K562 (cell line): ENCODE measurements around the gene PEX5L.

Experiments
- CEBPG ChIP-seq, 3 experiments: fragments of 200-800 bp in 1 of 3; sonication (Bioruptor generic) in 1 of 3; sonication (generic) in 1 of 3; formaldehyde crosslinking in 1 of 3; IDR thresholded peaks in 2 of 3; conservative IDR thresholded peaks in 1 of 3; 2 replicates each; pipeline versions ENCODE4 v1.6.1 to v1.8.0; 2016 to 2022; ENCODE audit warnings: missing compliant biosample characterization in 2 of 3, missing genetic modification characterization in 2 of 3, mild to moderate bottlenecking in 1 of 3, missing genetic modification reagents in 1 of 3
- POLR2H ChIP-seq: IDR thresholded peaks from 2 replicates; pipeline ENCODE4 v1.6.1; 2016; ENCODE audit warnings: missing genetic modification characterization, low read depth, mild to moderate bottlenecking, control low read depth, missing compliant biosample characterization, moderate library complexity
- RFX5 ChIP-seq: IDR thresholded peaks from 2 replicates; pipeline ENCODE4 v1.6.1; 2011; ENCODE audit warnings: low read depth, mild to moderate bottlenecking, improper control_type of control experiment, low read length
- YY1 ChIP-seq, 3 experiments: IDR thresholded peaks; 2 replicates each; pipeline ENCODE4 v1.6.1; 2011; ENCODE audit warnings: low read length in 2 of 3, mild to moderate bottlenecking in 2 of 3, moderate library complexity in 2 of 3, borderline replicate concordance in 1 of 3, control low read depth in 1 of 3, low read depth in 1 of 3; ENCODE audit not compliant: insufficient read depth in 3 of 3, insufficient replicate concordance in 2 of 3, control insufficient read depth in 1 of 3, insufficient read length in 1 of 3; ENCODE audit errors: extremely low read depth in 1 of 3
- ZFP36 ChIP-seq: fragments of 150-350 bp; IDR thresholded peaks from 2 replicates; pipeline ENCODE4 v1.6.1; 2018; ENCODE audit warnings: low read length, low read depth; ENCODE audit not compliant: partially characterized antibody
- ZNF23 ChIP-seq: fragments of 250-450 bp; sonication (Bioruptor Pico); IDR thresholded peaks from 2 replicates; pipeline ENCODE4 v1.4.0; 2020; ENCODE audit warnings: mild to moderate bottlenecking
- ZNF707 ChIP-seq: fragments of 250-450 bp; sonication (Bioruptor Pico); conservative IDR thresholded peaks from 2 replicates; pipeline ENCODE4 v1.8.0; 2022; ENCODE audit warnings: inconsistent platforms, mild to moderate bottlenecking, moderate library complexity
- TF ChIP-seq, protein P1 (sequence below): sonication (generic); formaldehyde crosslinking; IDR thresholded peaks from 2 replicates; pipeline ENCODE4 v1.8.1; 2022; ENCODE audit warnings: missing genetic modification reagents
- TF ChIP-seq, protein P2 (sequence below): sonication (generic); formaldehyde crosslinking; IDR thresholded peaks from 2 replicates; pipeline ENCODE4 v1.9.0; 2022; ENCODE audit warnings: mild to moderate bottlenecking, missing genetic modification reagents
- TF ChIP-seq, protein P3 (sequence below), 3 experiments: IDR thresholded peaks in 2 of 3; conservative IDR thresholded peaks in 1 of 3; 2 replicates each; pipeline ENCODE4 v1.5.1; 2011 to 2012; ENCODE audit warnings: low read length in 3 of 3, mild to moderate bottlenecking in 3 of 3, control low read depth in 2 of 3, improper control_type of control experiment in 1 of 3, inconsistent platforms in 1 of 3, low read depth in 1 of 3, mixed read lengths in 1 of 3, moderate library complexity in 1 of 3; ENCODE audit not compliant: insufficient read depth in 2 of 3
- TF ChIP-seq, protein P4 (sequence below), 2 experiments: fragments of 450-650 bp; formaldehyde crosslinking in 1 of 2; IDR thresholded peaks; 2 replicates each; pipeline versions ENCODE4 v1.4.0 to v1.6.1; 2014 to 2020; ENCODE audit warnings: mild to moderate bottlenecking in 2 of 2, borderline replicate concordance in 1 of 2, low read depth in 1 of 2
- TF ChIP-seq, protein P5 (sequence below): sonication (generic); formaldehyde crosslinking; IDR thresholded peaks from 2 replicates; pipeline ENCODE4 v1.8.0; 2022; ENCODE audit warnings: mild to moderate bottlenecking, low read depth, missing genetic modification reagents

DNA sequence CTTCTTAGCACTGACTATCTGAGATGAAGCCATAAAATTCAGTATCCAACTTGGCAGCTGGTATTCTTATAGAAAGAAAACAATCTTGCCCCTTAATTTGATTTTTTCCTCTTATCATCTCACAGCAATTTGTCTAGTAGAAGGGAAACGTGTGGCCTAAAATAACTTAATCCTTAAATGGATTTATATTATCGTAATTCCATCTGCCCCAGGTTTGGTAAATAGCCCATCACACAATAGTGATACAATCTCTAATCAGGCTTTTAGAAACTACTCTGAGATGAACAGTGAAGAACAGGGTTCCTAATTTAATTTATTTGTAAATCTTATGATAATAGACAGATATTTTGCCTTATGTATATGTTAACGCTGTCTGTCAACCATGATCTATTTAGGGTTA is 24.8 kb downstream of the PEX5L start:
- TF ChIP-seq RFX5 (no peak), ZNF23 (CRISPR knock-in tag) (no peak), POLR2H (tag) (no peak), CEBPG (CRISPR knock-in tag; IDR thresholded peaks at IDR 0.05) (no peak), CEBPG (tag; conservative IDR thresholded peaks at IDR 0.05 in 1 of 2, IDR thresholded peaks at IDR 0.05 in 1 of 2) (no peak), ZFP36 (no peak), YY1 (IDR thresholded peaks at IDR 0.05; ENCODE audit: borderline replicate concordance in 1 of 3, control insufficient read depth in 1 of 3, extremely low read depth in 1 of 3, insufficient read depth in 3 of 3, insufficient read length in 1 of 3, insufficient replicate concordance in 2 of 3, low read depth in 1 of 3, low read length in 2 of 3) (no peak), ZNF707 (CRISPR knock-in tag) (no peak)
- TF ChIP-seq, protein P1, sequence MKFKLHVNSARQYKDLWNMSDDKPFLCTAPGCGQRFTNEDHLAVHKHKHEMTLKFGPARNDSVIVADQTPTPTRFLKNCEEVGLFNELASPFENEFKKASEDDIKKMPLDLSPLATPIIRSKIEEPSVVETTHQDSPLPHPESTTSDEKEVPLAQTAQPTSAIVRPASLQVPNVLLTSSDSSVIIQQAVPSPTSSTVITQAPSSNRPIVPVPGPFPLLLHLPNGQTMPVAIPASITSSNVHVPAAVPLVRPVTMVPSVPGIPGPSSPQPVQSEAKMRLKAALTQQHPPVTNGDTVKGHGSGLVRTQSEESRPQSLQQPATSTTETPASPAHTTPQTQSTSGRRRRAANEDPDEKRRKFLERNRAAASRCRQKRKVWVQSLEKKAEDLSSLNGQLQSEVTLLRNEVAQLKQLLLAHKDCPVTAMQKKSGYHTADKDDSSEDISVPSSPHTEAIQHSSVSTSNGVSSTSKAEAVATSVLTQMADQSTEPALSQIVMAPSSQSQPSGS (CRISPR knock-in tag), result no peak
- TF ChIP-seq, protein P2, sequence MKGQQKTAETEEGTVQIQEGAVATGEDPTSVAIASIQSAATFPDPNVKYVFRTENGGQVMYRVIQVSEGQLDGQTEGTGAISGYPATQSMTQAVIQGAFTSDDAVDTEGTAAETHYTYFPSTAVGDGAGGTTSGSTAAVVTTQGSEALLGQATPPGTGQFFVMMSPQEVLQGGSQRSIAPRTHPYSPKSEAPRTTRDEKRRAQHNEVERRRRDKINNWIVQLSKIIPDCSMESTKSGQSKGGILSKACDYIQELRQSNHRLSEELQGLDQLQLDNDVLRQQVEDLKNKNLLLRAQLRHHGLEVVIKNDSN (CRISPR knock-in tag), result no peak
- TF ChIP-seq, protein P3, sequence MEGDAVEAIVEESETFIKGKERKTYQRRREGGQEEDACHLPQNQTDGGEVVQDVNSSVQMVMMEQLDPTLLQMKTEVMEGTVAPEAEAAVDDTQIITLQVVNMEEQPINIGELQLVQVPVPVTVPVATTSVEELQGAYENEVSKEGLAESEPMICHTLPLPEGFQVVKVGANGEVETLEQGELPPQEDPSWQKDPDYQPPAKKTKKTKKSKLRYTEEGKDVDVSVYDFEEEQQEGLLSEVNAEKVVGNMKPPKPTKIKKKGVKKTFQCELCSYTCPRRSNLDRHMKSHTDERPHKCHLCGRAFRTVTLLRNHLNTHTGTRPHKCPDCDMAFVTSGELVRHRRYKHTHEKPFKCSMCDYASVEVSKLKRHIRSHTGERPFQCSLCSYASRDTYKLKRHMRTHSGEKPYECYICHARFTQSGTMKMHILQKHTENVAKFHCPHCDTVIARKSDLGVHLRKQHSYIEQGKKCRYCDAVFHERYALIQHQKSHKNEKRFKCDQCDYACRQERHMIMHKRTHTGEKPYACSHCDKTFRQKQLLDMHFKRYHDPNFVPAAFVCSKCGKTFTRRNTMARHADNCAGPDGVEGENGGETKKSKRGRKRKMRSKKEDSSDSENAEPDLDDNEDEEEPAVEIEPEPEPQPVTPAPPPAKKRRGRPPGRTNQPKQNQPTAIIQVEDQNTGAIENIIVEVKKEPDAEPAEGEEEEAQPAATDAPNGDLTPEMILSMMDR (IDR thresholded peaks at IDR 0.05 in 2 of 3, conservative IDR thresholded peaks at IDR 0.05 in 1 of 3; ENCODE audit: insufficient read depth in 2 of 3, low read depth in 1 of 3, low read length in 3 of 3), result no peak
- TF ChIP-seq, protein P4, sequence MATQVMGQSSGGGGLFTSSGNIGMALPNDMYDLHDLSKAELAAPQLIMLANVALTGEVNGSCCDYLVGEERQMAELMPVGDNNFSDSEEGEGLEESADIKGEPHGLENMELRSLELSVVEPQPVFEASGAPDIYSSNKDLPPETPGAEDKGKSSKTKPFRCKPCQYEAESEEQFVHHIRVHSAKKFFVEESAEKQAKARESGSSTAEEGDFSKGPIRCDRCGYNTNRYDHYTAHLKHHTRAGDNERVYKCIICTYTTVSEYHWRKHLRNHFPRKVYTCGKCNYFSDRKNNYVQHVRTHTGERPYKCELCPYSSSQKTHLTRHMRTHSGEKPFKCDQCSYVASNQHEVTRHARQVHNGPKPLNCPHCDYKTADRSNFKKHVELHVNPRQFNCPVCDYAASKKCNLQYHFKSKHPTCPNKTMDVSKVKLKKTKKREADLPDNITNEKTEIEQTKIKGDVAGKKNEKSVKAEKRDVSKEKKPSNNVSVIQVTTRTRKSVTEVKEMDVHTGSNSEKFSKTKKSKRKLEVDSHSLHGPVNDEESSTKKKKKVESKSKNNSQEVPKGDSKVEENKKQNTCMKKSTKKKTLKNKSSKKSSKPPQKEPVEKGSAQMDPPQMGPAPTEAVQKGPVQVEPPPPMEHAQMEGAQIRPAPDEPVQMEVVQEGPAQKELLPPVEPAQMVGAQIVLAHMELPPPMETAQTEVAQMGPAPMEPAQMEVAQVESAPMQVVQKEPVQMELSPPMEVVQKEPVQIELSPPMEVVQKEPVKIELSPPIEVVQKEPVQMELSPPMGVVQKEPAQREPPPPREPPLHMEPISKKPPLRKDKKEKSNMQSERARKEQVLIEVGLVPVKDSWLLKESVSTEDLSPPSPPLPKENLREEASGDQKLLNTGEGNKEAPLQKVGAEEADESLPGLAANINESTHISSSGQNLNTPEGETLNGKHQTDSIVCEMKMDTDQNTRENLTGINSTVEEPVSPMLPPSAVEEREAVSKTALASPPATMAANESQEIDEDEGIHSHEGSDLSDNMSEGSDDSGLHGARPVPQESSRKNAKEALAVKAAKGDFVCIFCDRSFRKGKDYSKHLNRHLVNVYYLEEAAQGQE (IDR thresholded peaks at IDR 0.05; ENCODE audit: borderline replicate concordance), result no peak
- TF ChIP-seq, protein P4 (CRISPR knock-in tag; IDR thresholded peaks at IDR 0.05; ENCODE audit: low read depth), result no peak
- TF ChIP-seq, protein P5, sequence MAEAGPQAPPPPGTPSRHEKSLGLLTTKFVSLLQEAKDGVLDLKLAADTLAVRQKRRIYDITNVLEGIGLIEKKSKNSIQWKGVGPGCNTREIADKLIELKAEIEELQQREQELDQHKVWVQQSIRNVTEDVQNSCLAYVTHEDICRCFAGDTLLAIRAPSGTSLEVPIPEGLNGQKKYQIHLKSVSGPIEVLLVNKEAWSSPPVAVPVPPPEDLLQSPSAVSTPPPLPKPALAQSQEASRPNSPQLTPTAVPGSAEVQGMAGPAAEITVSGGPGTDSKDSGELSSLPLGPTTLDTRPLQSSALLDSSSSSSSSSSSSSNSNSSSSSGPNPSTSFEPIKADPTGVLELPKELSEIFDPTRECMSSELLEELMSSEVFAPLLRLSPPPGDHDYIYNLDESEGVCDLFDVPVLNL (CRISPR knock-in tag), result no peak
